DOHH2 (cell line): ENCODE results near the gene TRIM77.

Experiments
- CTCF ChIP-seq: fragments of 200-600 bp; sonication (generic); IDR thresholded peaks from one replicate; pipeline ENCODE4 v1.5.1; 2014; ENCODE audit warnings: antibody characterized with exemption, mild to moderate bottlenecking, low read depth, low read length; ENCODE audit not compliant: poor library complexity, severe bottlenecking
- EZH2phosphoT487 ChIP-seq: fragments of 200-600 bp; sonication (generic); IDR thresholded peaks from 2 replicates; pipeline ENCODE4 v1.6.1; 2017; ENCODE audit warnings: borderline replicate concordance, mild to moderate bottlenecking, antibody characterized with exemption, low read length, moderate library complexity, mixed read lengths

DNA sequence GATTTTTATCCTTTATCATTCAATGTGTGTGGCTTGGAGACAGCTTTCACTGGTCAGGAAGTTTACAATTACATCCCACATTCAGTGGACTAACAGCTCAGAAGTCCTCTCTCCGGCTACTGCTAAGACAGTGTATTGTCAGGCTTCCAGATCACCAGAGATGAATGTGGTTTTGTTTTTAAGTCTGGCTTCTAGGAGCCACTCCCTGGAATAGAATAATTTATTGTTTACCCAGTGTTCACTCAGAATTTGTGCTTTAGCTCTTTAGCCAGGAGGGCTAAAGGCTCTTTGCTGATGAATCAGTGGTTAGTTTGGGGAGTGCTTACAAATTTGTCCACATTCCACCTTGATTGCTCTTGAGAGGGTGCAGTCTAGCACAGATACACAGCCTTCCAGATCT, 26.5 kb downstream of the TRIM77 start:
- TF ChIP-seq CTCF (no peak), EZH2phosphoT487 (no peak)
